ENCODE results near the gene LEO1. TPM values are rescaled to one million over a fixed set of nuclear protein-coding genes. Genes with fewer than 3 reads are reported as not detected.
A peak's percentile ranks its signal among the peaks of the same experiment; 100 is the strongest.

LEO1 gene
- total RNA-seq, 1 donor from 2014 or later, result 19.4 TPM

DNA sequence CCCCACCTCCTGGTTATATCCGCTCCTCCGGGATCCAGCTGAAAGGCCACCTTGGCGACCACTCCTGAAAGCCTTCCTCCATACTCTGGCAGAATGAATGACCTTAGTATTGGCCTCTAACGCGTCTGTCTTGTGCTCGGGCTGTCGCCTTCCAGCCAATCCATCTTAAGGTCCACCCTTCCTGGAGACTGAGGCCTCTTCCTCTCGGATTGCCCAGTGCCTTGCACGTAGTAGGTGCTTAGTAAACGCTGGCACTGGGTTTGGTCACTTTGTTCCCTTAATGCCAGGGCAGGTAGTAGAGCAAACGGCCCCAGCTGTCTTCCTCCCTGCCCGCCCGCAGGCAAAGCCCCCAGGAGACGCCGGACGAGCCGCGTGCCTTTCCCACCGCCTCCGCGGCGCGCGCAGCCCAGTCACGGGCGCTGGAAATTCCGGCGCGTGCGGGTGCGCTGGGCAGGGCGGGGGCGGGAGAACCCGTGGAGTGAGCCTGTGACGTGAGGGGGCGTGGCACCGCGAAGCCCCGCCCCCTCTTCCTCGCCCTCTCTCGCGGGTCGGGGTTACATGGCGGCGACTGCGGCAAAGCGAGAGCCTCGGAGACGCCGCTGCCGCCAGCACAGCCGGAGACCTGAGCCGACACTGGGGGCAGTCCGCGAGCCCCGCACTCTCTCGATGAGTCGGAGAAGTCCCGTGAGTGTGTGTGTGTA lies 47.3 kb upstream of the LEO1 start, which contains the start of gene MAPK6:
Gene MAPK6 (plus strand): TSS at position 527 of the 701 bp plus-strand sequence. CDS start 27,242 bp downstream, outside the sequence.
- peak within 1 kb of the TSS; percentile 99 for H3K27ac Mint-ChIP-seq (ENCODE audit: unreplicated experiment)
- no peaks in the 10 kb centered on the region for H3K27me3 Mint-ChIP-seq (ENCODE audit: unreplicated experiment)
- H3K36me3 Mint-ChIP-seq (ENCODE audit: unreplicated experiment), result no peaks in the 10 kb centered on the region
- peaks cover 40% of the 10 kb centered on the region for H3K4me1 Mint-ChIP-seq (ENCODE audit: unreplicated experiment)
- H3K9me3 Mint-ChIP-seq (ENCODE audit: unreplicated experiment), result no peaks in the 10 kb centered on the region
- peak; percentile 98 for DNase-seq (ENCODE audit: extremely low spot score, unreplicated experiment)
- peak within 1 kb of the TSS; percentile 96 for H3K4me3 Mint-ChIP-seq (ENCODE audit: unreplicated experiment)
- no peak for TF ChIP-seq CTCF (IDR thresholded peaks at IDR 0.05)

DNA sequence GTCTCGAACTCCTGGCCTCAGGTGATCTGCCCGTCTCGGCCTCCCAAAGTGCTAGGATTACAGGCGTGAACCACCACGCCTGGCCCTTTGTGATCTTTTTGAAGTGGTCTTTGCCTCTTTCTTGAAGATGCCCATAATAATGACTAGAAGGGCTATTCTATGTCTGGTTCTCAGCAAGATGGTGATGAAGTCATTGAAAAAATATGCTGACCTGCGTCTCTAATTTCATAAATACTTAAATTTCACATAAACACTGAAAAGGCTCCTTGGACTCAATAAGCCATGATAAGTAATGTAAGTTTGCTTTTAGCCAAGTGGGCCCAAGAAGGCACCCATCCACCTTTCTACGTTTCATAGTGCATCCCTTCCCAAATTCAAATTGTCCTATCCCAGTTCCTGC lies 46.7 kb upstream of the LEO1 start:
- Mint-ChIP-seq H3K9me3 (ENCODE audit: unreplicated experiment) (no peaks in the 10 kb centered on the region), H3K4me3 (ENCODE audit: unreplicated experiment) (peak overlapping the region; percentile 96), H3K36me3 (ENCODE audit: unreplicated experiment) (no peaks in the 10 kb centered on the region), H3K27me3 (ENCODE audit: unreplicated experiment) (no peaks in the 10 kb centered on the region), H3K4me1 (ENCODE audit: unreplicated experiment) (peaks cover 34% of the 10 kb centered on the region), H3K27ac (ENCODE audit: unreplicated experiment) (peak overlapping the region; percentile 99)
- no peak for DNase-seq (ENCODE audit: extremely low spot score, unreplicated experiment)
- TF ChIP-seq CTCF (IDR thresholded peaks at IDR 0.05), result no peak

- no peak for TF ChIP-seq CTCF (IDR thresholded peaks at IDR 0.05)
- H3K27ac Mint-ChIP-seq (ENCODE audit: unreplicated experiment), result no peak overlapping the region
Measured at GRCh38 chr15:52016316-52016715, 44.7 kb upstream of the LEO1 start.

DNA sequence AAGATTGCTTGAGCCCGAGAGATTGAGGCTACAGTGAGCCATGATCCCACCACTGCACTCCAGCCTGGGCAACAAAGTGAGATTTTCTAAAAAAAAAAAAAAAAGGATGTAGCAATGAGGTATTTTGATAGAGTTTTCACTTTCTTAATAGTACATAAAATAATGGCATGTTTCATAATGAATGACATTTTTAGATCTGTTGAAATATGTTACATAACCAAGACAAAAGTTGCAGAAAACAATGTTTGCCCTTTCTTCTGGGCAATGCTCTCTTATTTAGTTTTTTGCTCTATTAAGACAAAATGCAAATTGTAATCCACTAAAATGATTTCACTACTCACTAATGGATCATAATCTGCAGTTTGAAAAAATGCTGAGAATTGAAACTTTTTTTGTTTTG lies 43.0 kb upstream of the LEO1 start:
- TF ChIP-seq CTCF (IDR thresholded peaks at IDR 0.05), result no peak
- H3K27ac Mint-ChIP-seq (ENCODE audit: unreplicated experiment), result no peak overlapping the region
- H3K9me3 Mint-ChIP-seq (ENCODE audit: unreplicated experiment), result no peaks in the 10 kb centered on the region
- DNase-seq (ENCODE audit: extremely low spot score, unreplicated experiment), result no peak
- no peaks in the 10 kb centered on the region for H3K36me3 Mint-ChIP-seq (ENCODE audit: unreplicated experiment)
- H3K27me3 Mint-ChIP-seq (ENCODE audit: unreplicated experiment), result no peaks in the 10 kb centered on the region
- H3K4me3 Mint-ChIP-seq (ENCODE audit: unreplicated experiment), result no peak overlapping the region
- peaks cover 8% of the 10 kb centered on the region for H3K4me1 Mint-ChIP-seq (ENCODE audit: unreplicated experiment)

More at GRCh38 chr15:52016316-52016715, 44.7 kb upstream of the LEO1 start:
- peaks cover 16% of the 10 kb centered on the region for H3K4me1 Mint-ChIP-seq (ENCODE audit: unreplicated experiment)
- H3K9me3 Mint-ChIP-seq (ENCODE audit: unreplicated experiment), result no peaks in the 10 kb centered on the region
- no peaks in the 10 kb centered on the region for H3K36me3 Mint-ChIP-seq (ENCODE audit: unreplicated experiment)
- DNase-seq (ENCODE audit: extremely low spot score, unreplicated experiment), result no peak
- no peaks in the 10 kb centered on the region for H3K27me3 Mint-ChIP-seq (ENCODE audit: unreplicated experiment)
- no peak overlapping the region for H3K4me3 Mint-ChIP-seq (ENCODE audit: unreplicated experiment)

DNA sequence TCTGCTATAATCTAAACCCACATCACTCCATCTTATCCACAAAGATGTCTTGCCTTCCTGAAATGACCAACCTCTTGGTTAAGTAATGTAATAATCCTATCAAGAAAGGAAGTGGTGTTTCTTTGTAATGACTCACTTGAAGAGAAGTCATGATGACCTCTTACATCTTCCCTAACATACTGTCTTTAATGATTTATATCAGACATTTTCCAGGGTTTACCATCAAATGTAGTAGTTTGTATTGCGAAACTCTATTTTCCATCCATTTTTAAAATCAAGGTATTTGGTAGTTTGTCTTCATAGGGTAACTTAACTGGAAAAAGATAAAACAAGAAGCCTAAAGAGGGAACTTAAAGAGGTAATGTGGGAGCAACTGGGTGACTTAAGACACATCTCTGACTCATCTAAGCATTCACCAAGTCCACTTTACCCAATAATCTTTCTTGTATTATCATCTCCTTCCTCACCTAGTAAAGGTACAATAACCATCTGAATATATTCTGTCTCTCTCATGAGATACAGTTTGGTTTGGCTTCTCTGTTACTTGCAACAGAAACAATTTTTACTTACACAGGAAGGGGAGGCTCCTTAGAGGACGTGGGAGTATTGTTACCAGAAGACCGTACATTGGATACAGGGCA lies 41.7 kb upstream of the LEO1 start:
- H3K4me3 Mint-ChIP-seq (ENCODE audit: unreplicated experiment), result no peak overlapping the region
- no peak for DNase-seq (ENCODE audit: extremely low spot score, unreplicated experiment)

More for the DNA sequence above, 41.7 kb upstream of the LEO1 start:
- Mint-ChIP-seq H3K27me3 (ENCODE audit: unreplicated experiment) (no peaks in the 10 kb centered on the region), H3K4me1 (ENCODE audit: unreplicated experiment) (peaks cover 2% of the 10 kb centered on the region), H3K27ac (ENCODE audit: unreplicated experiment) (no peak overlapping the region), H3K9me3 (ENCODE audit: unreplicated experiment) (no peaks in the 10 kb centered on the region), H3K36me3 (ENCODE audit: unreplicated experiment) (no peaks in the 10 kb centered on the region)
- TF ChIP-seq CTCF (IDR thresholded peaks at IDR 0.05), result no peak

Measured in osteocyte (in vitro differentiated cells).